Measurements from ENCODE around the gene TNS3. TPM values are rescaled to one million over a fixed set of nuclear protein-coding genes. Genes with fewer than 3 reads are reported as not detected.

Gene TNS3
- total and polyA plus RNA-seq, 9 of the 15 experiments (the other 6 are each of a cell fraction or from before 2014, with no cell fraction given), result 0.20 TPM; not detected in 8

GRCh38 chr7:47548546-47548945, 33.4 kb downstream of the TNS3 start (continued):
- TF ChIP-seq NFE2 (IDR thresholded peaks at IDR 0.05; ENCODE audit: low read depth) (no peak), SRF (CRISPR knock-in tag; IDR thresholded peaks at IDR 0.05) (no peak), SMAD4 (CRISPR knock-in tag; conservative IDR thresholded peaks at IDR 0.05) (no peak), ETV6 (IDR thresholded peaks at IDR 0.05; ENCODE audit: borderline replicate concordance in 1 of 2, low read depth in 2 of 2, low read length in 1 of 2) (no peak), ETV6 (CRISPR knock-in tag; IDR thresholded peaks at IDR 0.05; ENCODE audit: borderline replicate concordance) (no peak)

GRCh38 chr7:47546733-47547494, 35.0 kb downstream of the TNS3 start:
- H3K9me3 ChIP-seq (replicated peaks; ENCODE audit: control insufficient read depth, insufficient read depth, low read depth, low read length), result no peaks in the 10 kb centered on the region
- H3K4me1 ChIP-seq (replicated peaks in 1 of 2; ENCODE audit: control insufficient read depth in 2 of 2, insufficient read depth in 2 of 2, low read length in 2 of 2), result no peaks in the 10 kb centered on the region
- no peak overlapping the region for H3K4me3 ChIP-seq
- intact Hi-C loops (cut with micrococcal nuclease), result no loop called here
- ChIA-PET POLR2A (no interaction called here), CTCF (ENCODE audit: low intra/inter-chr PET ratio) (no interaction called here)
- peaks cover 5 to 68% of the 10 kb centered on the region in 2 experiments; a peak in 4 of 5 replicates for H3K27me3 ChIP-seq (ENCODE audit: control insufficient read depth in 2 of 2, insufficient read depth in 2 of 2, low read length in 2 of 2)
- no TSS peak for BruUV-seq (replicated peaks)
- no peak overlapping the region for H2AFZ ChIP-seq (ENCODE audit: low read depth, low read length)
- FAIRE-seq, result no peak
- H4K20me1 ChIP-seq (replicated peaks; ENCODE audit: control insufficient read depth, insufficient read depth, low read length), result no peaks in the 10 kb centered on the region; the same call in 1 of the 2 replicates
- no peak overlapping the region for H3K4me2 ChIP-seq (ENCODE audit: insufficient read depth, low read length)
- under 1% methylated on average over 18 of the region's 19 CpGs for WGBS (ENCODE audit: insufficient coverage, low coverage, missing lambda C conversion rate)
- TF ChIP-seq RNF2 (IDR thresholded peaks at IDR 0.05) (no peak), ZNF354B (CRISPR knock-in tag; IDR thresholded peaks at IDR 0.05) (no peak), CBFB (CRISPR knock-in tag; IDR thresholded peaks at IDR 0.05) (no peak)
- ATAC-seq, result no peak
- H3K79me2 ChIP-seq (ENCODE audit: control insufficient read depth, insufficient read depth, low read length), result no peaks in the 10 kb centered on the region
- in situ Hi-C loops (cut with MboI), result no loop called here
- H3K27ac ChIP-seq (ENCODE audit: extremely low read depth, low read depth, low read length), result no peak overlapping the region
- DNase-seq (ENCODE audit: extremely low read depth in 1 of 4, low spot score in 3 of 4), result no peak
- H3K36me3 ChIP-seq (ENCODE audit: control insufficient read depth, insufficient read depth, low read length), result no peaks in the 10 kb centered on the region
- no peak overlapping the region for H3K9ac ChIP-seq (ENCODE audit: insufficient read depth in 1 of 2, low read depth in 2 of 2, low read length in 2 of 2)
- H3K9me1 ChIP-seq (ENCODE audit: control insufficient read depth, insufficient read depth, low read length), result no peaks in the 10 kb centered on the region
